IPS-NIHi11 (cell line): ENCODE data around the gene SPP1.
"Not testable (repeated sequence)": the region's sequence is repeated elsewhere in the genome, so short reads cannot be mapped to it uniquely, and the experiment has no call there.

Source experiments
- DNase-seq: peaks from one replicate; pipeline ENCODE4 v3.0.0; 2012; ENCODE audit warnings: mixed read lengths, low spot score

Gene SPP1

GRCh38 chr4:87975466-87975865, at the start of gene SPP1:
SPP1 (plus strand) TSS chr4:87975714; CDS start chr4:87976896, 1,182 bp downstream.
- DNase-seq = peak; percentile 57

GRCh38 chr4:87926554-87927098, 48.9 kb upstream of the SPP1 start:
- DNase-seq = no peak

GRCh38 chr4:87930629-87931028, 44.9 kb upstream of the SPP1 start:
- no peak for DNase-seq

GRCh38 chr4:87931932-87932331, 43.6 kb upstream of the SPP1 start:
- no peak for DNase-seq

- no peak for DNase-seq
These were observed 42.8 kb upstream of the SPP1 start for GRCh38 chr4:87932718-87933141.

- DNase-seq = no peak
These were observed 42.2 kb upstream of the SPP1 start for GRCh38 chr4:87933337-87933736.

GRCh38 chr4:87934157-87934704, 41.3 kb upstream of the SPP1 start:
- DNase-seq = no peak

- DNase-seq = no peak
These were observed 40.5 kb upstream of the SPP1 start for GRCh38 chr4:87934973-87935372.

GRCh38 chr4:87935954-87936353, 39.6 kb upstream of the SPP1 start:
- not testable (repeated sequence) for DNase-seq

- no peak for DNase-seq
These were observed 38.0 kb upstream of the SPP1 start for GRCh38 chr4:87937523-87937922.

GRCh38 chr4:87938746-87939145, 36.8 kb upstream of the SPP1 start:
- DNase-seq = no peak

GRCh38 chr4:87939978-87940690, 35.4 kb upstream of the SPP1 start:
- no peak for DNase-seq

- not testable (repeated sequence) for DNase-seq
These were observed 34.7 kb upstream of the SPP1 start for GRCh38 chr4:87940809-87941208.

GRCh38 chr4:87941537-87942392, 33.7 kb upstream of the SPP1 start:
- DNase-seq = no peak

GRCh38 chr4:87943660-87944149, 31.8 kb upstream of the SPP1 start:
- no peak for DNase-seq

- DNase-seq = no peak
These were observed 30.5 kb upstream of the SPP1 start for GRCh38 chr4:87944967-87945366.

GRCh38 chr4:87946766-87947165, 28.7 kb upstream of the SPP1 start:
- DNase-seq = no peak

- no peak for DNase-seq
These were observed 27.9 kb upstream of the SPP1 start for GRCh38 chr4:87947381-87948160.

- no peak for DNase-seq
These were observed 25.6 kb upstream of the SPP1 start for GRCh38 chr4:87949961-87950360.

- DNase-seq = no peak
These were observed 25.0 kb upstream of the SPP1 start for GRCh38 chr4:87950493-87950892.

GRCh38 chr4:87950936-87951511, 24.5 kb upstream of the SPP1 start:
- DNase-seq = no peak
